Brain microvascular endothelial cell (primary cell): ENCODE data around the gene STX2.
A peak's percentile ranks its signal among the peaks of the same experiment; 100 is the strongest.
"Not testable (repeated sequence)": the region's sequence is repeated elsewhere in the genome, so short reads cannot be mapped to it uniquely, and the experiment has no call there.

Experiments used
- DNase-seq: peaks from one replicate; pipeline ENCODE4 v3.0.0-alpha.2; 2020
- H3K27ac ChIP-seq: fragments of 250-450 bp; sonication (Bioruptor Pico); 2 replicates; pipeline ENCODE4 v1.5.1; 2020; ENCODE audit warnings: mild to moderate bottlenecking, moderate library complexity
- H3K27me3 ChIP-seq: fragments of 250-450 bp; sonication (Bioruptor Pico); replicated peaks from 2 replicates; pipeline ENCODE4 v1.5.1; 2020; ENCODE audit warnings: mild to moderate bottlenecking
- H3K36me3 ChIP-seq: fragments of 250-450 bp; sonication (Bioruptor Pico); replicated peaks from 2 replicates; pipeline ENCODE4 v1.5.1; 2020; ENCODE audit warnings: mild to moderate bottlenecking
- H3K4me3 ChIP-seq: 2 replicates; pipeline ENCODE4 v1.5.1; 2011; ENCODE audit warnings: low read depth, mild to moderate bottlenecking, control low read depth, low read length, moderate library complexity
- in situ Hi-C: cut with HindIII; loops from 2 replicates; pipeline ENCODE4 v1.10.0; 2017; ENCODE audit warnings: low sequenced_read_pairs, low pct_ligation_motif_present
- TF ChIP-seq, protein P1 (sequence below): IDR thresholded peaks from 2 replicates; pipeline ENCODE4 v1.5.1; 2011; ENCODE audit warnings: low read depth, mild to moderate bottlenecking, moderate library complexity, low read length, control low read depth, inconsistent platforms; ENCODE audit errors: missing control alignments

Gene STX2

DNA sequence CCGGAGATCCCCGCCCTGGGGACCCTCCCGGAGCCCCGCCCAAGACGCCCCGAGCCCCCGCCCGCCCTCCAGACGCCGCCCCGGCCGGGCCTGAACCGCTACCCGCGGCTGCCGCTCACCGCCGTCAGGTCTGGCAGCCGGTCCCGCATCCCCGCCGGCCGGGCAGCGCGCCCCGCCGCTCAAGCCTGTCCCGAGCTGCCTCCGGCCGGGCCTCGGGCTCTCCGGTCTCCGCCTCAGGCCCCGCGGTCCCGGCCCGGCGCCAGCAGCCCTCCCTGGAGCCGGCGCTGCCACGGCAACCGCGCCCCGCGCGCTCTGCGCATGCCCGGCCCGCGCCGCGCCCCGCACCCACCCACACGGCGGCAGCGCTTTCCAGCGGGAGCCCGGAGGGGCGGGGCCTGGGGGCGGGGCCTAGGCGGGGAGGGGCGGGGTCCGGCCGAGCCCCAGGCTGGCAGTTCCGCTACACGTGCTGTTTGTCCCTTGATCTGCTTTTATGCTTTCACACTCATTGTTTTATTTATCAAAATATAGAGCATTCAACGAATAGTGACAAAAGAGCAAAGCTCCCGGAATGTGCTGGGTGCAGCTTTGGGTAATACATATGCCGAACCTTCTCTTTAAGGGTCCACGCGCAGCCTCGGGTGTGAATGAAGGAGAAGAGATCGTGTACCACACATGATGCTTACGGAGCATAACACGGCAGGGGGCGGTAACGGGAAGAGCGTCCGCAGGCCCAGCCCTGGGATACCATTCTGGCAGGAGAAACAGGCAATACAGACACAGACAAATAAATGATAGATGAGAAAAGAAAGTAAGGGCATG lies at the start of gene STX2:
STX2 (minus strand) TSS at position 300 of the 819 bp plus-strand sequence; CDS start at position 149, 151 bp downstream.
- TF ChIP-seq, protein P1, sequence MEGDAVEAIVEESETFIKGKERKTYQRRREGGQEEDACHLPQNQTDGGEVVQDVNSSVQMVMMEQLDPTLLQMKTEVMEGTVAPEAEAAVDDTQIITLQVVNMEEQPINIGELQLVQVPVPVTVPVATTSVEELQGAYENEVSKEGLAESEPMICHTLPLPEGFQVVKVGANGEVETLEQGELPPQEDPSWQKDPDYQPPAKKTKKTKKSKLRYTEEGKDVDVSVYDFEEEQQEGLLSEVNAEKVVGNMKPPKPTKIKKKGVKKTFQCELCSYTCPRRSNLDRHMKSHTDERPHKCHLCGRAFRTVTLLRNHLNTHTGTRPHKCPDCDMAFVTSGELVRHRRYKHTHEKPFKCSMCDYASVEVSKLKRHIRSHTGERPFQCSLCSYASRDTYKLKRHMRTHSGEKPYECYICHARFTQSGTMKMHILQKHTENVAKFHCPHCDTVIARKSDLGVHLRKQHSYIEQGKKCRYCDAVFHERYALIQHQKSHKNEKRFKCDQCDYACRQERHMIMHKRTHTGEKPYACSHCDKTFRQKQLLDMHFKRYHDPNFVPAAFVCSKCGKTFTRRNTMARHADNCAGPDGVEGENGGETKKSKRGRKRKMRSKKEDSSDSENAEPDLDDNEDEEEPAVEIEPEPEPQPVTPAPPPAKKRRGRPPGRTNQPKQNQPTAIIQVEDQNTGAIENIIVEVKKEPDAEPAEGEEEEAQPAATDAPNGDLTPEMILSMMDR: peak; percentile 60
- H3K4me3 ChIP-seq: peak within 1 kb of the TSS; percentile 79
- no peaks in the 10 kb centered on the region for H3K27me3 ChIP-seq
- H3K36me3 ChIP-seq: no peaks in the 10 kb centered on the region
- peak within 1 kb of the TSS; percentile 55 for H3K27ac ChIP-seq
- in situ Hi-C loops: no loop called here
- DNase-seq: peak; percentile 70

DNA sequence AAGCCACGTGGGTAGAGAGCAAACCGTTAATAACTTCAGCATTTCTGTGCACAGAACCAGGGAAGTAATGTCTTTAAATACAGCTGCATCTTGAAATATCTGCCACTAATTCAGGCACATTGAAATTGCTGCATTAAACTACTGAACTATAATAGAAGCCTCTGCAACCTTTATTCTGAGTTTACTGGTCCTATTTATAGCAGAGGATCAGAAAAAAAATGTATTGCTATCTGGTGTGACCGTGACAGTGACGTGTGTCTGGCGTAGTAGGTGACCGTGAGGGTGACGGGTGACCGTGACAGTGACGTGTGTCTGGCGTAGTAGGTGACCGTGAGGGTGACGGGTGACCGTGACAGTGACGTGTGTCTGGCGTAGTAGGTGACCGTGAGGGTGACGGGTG lies 48.1 kb upstream of the STX2 start:
- H3K4me3 ChIP-seq, H3K27me3 ChIP-seq, DNase-seq, H3K36me3 ChIP-seq, H3K27ac ChIP-seq, in situ Hi-C loops: not testable (repeated sequence)

DNA sequence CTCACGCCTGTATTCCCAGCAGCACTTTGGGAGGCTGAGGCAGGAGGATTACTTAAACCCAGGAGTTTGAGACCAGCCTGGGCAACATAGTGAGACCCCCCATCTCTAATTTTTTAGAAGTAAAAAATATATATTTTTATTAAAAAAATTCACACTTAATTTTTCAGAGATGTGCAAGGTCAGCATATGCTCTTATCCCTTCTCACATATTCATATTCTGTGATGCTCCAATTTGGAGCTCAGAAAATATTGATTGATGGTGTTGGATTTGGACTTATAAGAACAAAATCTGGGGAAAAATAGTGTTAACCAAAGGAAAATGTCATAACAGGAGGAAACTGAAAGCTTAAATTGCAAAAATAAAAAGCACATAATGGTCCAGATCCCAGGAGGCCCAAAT lies 42.5 kb upstream of the STX2 start:
- Histone ChIP-seq H3K4me3 (no peak overlapping the region), H3K27ac (no peak overlapping the region), H3K27me3 (no peaks in the 10 kb centered on the region), H3K36me3 (peaks cover 6% of the 10 kb centered on the region)
- no peak for DNase-seq
- in situ Hi-C loops: no loop called here
- TF ChIP-seq, protein P1: no peak

DNA sequence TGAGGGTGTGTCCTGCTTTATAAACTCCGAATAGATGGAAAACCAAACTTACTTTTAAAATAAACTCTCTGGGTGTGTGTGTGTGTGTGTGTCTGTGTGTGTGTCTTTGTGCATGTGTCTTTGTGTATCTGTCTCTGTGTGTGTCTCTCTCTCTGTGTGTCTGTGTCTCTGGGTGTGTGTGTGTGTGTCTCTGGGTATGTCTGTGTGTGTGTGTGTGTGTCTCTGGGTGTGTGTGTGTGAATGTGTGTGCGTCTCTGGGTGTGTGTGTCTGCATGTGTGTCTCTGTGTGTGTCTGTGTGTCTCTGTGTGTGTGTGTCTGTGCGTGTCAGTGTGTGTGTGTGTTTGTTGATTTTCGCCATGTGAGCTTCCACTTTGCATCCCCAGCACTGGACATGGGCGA lies 42.0 kb upstream of the STX2 start:
- Histone ChIP-seq H3K27ac (no peak overlapping the region), H3K4me3 (no peak overlapping the region), H3K27me3 (no peaks in the 10 kb centered on the region), H3K36me3 (peaks cover 11% of the 10 kb centered on the region)
- in situ Hi-C loops: no loop called here
- DNase-seq: no peak
- TF ChIP-seq, protein P1: no peak

DNA sequence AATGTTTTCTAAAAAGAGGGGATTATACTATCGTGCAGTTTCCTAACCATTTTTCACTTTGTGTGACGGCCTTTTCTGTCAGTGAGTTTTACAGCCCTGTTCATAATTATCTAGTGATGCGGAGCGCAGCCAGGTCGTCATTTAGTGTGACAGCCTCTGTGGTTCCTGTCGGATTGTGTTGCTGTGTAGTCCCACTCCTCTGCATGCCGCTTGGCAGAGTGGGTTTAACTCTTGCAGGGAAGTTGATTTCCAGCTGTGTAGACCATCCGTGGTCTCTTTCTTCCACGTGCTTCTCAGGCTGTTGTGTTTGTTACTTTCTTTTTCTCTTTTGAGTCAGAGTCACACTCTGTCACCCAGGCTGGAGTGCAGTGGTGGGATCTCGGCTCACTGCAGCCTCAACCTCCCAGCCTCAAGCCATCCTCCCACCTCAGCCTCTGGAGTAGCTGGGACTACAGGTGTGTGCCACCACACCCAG lies 41.4 kb upstream of the STX2 start:
- Histone ChIP-seq H3K27ac (no peak overlapping the region), H3K4me3 (no peak overlapping the region), H3K27me3 (no peaks in the 10 kb centered on the region), H3K36me3 (peaks cover 17% of the 10 kb centered on the region)
- in situ Hi-C loops: no loop called here
- no peak for DNase-seq
- TF ChIP-seq, protein P1: no peak

DNA sequence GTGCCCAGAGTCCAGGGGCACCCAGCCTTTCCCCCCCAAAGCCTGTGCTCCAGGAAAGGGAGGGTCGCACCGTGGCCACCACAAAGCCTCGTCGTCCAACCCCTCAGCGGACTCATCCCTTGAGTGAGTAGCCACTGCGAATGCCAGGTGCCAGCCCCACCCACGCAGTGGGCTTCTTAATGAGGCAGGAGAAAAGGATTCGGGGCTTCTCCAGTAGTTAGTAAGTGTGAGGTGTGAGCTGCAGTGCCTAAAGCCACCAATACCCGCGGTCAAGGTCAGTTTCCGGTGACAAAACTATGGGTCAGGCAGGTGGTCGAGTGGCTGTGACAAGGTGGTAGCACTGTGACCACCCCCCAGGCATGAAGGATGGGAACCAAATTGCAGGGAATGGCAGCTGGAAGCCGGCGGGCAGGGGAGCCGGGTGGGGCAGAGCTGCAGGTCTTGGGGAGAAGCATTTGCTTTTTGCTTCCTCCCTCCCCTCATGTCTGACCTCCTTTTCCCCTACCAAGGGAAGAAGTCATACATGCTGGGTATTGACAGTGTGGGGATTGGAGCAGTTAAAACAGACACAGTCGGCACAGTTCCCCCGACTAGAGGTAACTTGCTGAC lies 40.8 kb upstream of the STX2 start:
- peaks cover 23% of the 10 kb centered on the region for H3K36me3 ChIP-seq
- in situ Hi-C loops: no loop called here
- no peak for DNase-seq
- H3K27me3 ChIP-seq: no peaks in the 10 kb centered on the region
- TF ChIP-seq, protein P1: no peak
- no peak overlapping the region for H3K27ac ChIP-seq
- no peak overlapping the region for H3K4me3 ChIP-seq
